HG02610 (cell line): ENCODE data around the gene CLRN2.
"Not testable (repeated sequence)": the region's sequence is repeated elsewhere in the genome, so short reads cannot be mapped to it uniquely, and the experiment has no call there.

ENCODE experiments used
- ATAC-seq: cut with Tn5 transposase; IDR thresholded peaks from one replicate; pipeline ENCODE4 v1.9.1; 2021; ENCODE audit warnings: mild to moderate bottlenecking, moderate library complexity; ENCODE audit not compliant: unreplicated experiment

Gene CLRN2

DNA sequence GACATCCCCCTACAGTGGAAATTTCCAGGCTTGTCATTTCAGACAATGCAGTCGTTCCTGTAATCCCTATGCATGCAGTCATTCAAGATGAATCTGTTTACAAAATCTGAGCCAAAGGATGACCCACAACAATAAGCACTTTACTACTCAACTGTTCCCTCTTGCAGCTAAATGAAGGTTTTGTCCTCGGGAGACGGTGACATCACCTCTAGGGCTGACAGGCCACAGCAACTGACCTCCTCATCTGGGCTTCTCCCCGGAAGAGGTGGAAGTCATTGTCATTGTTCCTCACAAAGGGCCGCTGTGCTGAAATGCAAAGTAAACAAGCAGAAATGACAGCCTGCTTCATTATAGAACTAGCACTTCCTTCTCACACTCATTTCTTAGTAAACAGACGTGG lies 29.2 kb downstream of the CLRN2 start:
- ATAC-seq: no peak

DNA sequence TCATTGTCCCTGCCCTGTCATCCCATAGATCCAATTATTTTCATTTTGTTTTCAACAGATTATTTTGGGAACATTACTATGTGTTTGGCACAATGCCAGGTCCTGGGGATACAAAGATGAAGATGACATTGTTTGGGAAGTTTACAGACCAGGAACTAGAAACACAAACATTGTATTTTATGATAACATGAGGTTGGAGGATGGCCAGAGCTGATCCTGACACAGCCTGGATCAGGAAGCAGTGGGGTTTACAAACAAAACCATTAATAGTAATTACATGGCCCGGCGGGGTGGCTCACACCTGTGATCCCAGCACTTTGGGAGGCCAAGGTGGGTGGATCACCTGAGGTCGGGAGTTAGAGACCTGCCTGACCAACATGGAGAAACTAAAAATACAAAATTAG lies 29.9 kb downstream of the CLRN2 start:
- ATAC-seq: no peak

DNA sequence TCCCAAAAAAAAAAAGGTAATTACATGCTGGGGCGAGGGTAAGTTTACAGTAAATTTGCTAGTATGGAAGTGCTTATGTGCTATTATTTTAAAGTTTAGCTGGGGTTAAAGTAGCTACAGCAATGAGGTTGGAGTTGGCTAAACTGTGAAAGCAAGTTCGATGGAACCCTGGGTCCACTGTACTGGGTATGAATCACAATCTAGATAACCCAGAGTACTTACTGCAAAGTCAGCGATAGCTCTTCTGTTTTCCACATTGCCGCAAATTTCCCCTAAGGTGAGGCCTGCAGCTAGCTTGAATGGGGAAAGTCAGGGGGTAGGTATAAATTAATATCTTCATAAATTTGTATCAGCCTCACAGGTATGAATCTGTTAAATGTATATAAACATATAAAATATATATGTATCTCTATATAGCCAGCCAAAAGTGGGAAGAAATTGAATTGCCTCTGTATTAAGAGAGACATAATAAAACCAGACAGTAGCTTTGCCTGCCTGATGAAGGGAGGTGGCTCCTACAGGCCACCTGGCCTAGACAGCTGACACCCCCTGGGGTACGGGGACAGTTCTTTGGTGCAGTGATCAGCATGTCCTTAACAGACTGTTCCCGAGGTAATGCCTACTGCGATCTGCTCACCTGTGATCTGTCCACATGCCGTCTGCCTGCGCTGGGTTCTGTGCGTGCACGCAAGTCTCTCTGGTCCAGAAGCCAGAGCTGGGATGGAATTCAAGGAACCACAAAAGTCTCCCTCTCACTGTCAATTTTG lies 30.6 kb downstream of the CLRN2 start:
- ATAC-seq: no peak

DNA sequence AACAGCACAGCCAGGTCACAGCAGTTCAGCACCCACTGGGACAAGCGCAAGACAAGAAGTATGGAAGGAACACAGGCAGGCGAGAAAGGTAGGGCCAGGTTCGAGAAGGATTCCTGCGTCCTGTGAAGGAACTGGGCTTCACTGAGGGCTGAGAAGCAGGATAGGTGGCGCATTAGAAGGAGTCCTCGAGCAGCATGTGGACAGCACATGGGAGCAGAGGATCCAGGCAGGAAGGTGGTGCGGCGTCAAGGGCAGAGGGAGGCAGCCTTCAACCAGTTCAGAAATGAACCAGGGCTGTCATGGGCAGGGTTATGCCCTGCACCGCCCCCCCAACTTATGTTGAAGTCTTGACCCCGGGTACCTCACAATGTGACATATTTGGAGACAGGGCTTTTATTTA lies 31.3 kb downstream of the CLRN2 start:
- ATAC-seq: no peak

DNA sequence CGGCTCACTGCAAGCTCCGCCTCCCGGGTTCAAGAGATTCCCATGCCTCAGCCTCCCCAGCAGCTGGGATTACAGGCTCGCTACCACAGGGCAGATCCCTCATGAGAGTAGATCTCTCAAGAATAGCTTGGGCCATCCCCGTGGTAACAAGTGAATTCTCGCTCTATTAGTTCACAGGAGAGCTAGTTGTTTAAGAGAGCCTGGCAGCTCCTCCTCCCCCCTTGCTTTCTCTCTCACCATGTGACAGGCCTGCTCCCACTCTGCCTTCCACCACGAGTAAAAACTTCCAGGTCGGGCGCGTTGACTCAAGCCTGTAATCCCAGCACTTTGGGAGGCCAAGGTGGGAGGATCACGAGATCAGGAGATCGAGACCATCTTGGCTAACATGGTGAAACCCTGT lies 31.7 kb downstream of the CLRN2 start:
- no peak for ATAC-seq

DNA sequence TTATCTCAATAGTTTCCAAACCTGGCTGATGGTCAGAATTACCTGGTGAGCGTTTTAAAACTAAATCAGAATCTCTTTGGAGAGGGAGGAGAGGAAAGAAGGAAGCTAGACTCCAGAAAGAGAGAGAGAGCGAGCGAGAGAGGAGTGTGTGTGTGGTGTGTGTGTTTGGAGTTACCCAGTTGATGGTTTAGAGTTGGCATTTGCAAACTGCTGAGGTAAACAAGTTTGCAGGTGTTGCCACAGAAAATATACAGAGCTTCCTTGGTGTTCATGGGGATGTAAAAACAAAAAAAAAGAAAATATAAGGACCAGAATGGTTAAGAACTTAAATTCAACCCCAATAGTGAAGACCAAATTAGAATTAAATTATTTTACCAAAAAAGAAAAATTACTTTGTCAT lies 35.6 kb downstream of the CLRN2 start:
- no peak for ATAC-seq

DNA sequence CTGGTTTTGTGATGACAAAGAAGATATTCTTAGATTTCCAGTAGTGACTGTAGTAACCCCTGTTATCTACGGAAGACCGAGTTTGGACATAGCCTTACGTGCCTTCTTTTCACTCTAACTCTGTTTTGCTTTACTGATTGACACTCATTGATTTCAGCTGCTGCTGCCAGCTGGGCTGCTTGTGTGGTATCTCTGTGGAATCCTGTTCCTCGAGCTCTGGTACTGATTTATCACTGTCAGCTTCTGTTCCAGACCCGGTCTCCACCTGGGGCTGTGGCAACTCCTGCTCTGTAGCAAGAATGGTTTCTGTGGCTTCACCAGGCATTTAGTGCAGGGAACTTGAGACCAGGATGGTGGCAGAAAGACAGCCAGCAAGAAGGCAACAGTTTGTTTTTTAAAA lies 37.5 kb downstream of the CLRN2 start:
- ATAC-seq: no peak

DNA sequence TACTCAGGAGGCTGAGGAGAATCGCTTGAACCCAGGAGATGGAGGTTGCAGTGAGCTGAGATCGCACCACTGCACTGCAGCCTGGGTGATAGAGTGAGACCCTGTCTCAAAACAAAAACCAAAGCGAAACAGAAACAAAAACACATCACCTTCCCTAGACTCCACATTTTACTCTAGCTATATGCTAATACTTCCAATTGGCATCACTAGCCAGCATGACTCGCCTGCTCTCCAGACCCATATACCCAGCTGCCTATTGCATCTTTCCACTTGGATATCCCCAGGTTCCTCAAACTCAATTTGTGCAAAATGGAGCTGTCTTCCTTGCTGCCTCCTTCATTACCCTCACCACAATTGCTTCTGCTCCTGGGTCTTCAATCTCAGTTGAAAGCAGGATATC lies 39.6 kb downstream of the CLRN2 start:
- no peak for ATAC-seq

DNA sequence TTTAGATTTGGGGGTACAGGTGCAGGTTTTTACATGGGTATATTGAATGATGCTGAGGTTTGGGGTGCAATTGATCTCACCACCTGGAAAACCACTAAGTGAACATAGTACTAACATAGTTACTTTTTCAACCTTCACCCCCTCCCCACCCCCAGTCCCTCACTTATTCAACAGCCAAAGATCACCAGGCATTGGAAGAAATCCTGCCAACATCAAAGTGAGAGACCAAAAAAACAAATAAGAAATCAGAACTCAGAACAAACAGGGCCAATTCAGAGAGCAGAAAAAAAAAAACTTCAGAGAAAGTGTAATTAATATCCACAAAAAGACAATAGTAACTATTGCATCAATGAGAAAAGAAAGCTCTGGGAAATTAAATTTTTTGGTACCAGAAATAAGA lies 41.5 kb downstream of the CLRN2 start:
- no peak for ATAC-seq

DNA sequence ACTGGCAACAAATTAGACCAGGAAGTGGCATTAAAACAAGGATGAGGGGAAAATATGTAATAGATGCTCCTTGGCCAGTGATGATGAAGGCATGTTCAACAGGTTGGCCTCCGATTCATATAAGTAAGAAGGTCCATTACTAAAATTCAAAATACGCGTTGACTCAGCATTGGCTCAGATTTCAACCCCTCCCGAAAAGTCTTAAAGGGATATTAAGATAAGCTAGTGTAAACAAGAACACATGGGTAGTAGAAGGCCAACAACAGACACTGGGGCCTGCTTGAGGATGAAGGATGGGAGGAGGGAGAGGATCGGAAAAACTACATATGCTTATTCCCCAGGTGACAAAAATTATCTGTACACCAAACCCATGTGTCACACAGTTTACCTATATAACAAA lies 42.9 kb downstream of the CLRN2 start:
- ATAC-seq: no peak

DNA sequence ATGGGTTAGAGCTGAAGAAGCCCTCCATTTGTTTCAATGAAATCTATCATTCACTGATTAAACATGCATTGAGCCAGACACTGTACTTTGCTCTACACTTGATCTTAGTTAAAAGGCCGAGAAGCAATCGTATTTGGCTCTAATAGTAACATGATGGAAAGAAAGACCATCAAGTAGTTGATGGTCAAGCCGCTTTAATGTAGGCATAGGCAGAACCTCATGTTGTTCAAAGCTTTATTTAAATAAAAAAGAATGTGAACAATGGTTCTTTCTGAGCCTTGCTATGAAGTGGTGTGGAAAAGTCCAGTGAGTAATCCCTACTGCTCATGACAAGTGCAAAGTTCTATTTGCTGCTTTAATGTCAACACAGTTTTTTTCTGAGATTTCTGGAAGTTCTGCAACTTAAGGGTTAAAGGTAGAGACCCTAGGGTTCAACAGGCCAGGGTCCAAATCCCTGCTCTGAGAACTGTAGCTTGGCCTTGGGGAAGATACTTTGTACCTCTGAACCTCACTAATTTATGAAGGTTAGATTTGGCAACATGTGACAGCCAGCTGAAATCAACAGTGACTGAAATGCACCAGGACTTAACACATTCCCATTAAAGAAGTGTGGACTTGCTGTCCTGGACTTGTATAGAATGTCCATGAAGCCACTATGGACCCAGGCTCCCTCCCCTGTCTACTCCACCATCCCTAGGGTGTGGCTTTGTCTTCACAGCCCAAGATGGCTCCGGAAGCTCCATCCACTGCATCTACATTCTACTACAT lies 44.2 kb downstream of the CLRN2 start:
- ATAC-seq: no peak

DNA sequence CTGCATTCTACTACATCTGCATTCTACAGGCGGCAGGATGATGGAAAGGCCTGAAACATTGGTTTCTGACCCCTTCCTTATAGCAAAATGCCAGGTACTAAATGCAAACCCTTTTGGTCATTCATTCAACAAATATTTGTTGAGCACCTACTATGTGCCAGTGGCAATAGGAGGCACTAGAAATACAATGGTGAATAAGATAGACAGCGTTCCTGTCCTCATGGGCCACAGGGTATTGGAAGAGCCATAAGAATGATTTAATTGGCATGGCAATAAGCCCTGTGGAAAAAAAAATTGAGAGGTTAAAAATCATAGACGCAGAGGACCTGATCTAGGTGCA lies 44.7 kb downstream of the CLRN2 start:
- ATAC-seq: no peak

DNA sequence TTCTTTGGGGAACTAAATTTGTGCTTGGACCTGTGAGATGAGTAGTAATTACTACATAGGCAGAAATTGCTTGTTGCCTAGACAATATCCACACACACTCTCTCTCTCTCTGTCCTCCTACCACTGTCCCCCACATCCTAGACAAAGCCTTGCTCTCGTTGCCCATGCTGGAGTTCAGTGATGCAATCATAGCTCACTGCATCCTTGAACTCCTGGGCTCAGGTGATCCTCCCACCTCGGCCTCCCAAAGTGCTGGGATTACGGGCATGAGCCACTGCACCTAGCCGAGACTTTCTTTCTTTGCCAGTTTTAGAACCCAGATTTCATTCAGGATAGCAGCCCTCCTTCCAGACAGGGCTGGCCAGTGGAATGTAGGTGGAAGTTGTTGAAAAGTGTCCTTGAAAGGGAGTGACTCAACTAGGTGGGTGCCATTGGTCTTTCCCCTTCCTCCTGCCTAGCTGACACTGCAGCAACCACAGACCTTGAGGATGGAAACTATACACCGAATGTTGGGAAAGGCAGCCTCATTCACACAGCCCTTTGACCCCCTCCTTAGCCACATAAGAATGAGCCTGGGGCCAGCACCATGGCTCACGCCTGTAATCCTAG lies 45.2 kb downstream of the CLRN2 start:
- no peak for ATAC-seq

DNA sequence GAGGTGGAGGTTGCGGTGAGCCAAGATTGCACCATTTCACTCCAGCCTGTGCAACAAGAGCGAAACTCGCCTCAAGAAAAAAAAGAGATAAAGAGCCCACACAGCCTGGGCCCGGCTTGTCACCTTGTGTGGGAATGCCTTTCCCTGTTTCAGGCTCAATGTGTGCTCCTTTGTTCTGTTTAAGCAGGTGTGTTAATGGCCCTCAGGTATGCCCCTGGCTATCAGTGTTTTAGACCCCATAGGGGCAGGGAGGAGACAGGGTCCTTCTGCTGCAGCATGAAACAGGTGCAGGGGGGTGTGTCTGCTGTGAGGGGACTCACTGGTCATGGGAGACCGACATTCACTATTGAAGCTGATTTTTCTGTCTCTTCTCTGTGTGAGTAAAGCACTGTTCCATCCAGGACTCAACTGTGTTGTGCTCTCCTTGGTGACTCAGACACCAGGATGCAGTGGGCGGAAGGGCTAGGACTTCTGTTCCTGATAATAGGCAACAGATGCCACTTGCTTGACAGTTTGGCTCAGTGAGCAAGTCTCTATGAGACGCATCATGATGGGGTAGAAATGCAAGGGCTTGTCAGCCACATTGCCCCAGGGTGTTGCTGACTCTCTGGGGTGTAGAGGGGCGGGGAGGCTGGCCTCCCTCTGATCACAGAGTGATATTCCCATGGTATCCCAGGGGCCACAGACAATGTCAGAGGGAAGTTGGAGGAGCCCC lies 46.4 kb downstream of the CLRN2 start:
- ATAC-seq: no peak

DNA sequence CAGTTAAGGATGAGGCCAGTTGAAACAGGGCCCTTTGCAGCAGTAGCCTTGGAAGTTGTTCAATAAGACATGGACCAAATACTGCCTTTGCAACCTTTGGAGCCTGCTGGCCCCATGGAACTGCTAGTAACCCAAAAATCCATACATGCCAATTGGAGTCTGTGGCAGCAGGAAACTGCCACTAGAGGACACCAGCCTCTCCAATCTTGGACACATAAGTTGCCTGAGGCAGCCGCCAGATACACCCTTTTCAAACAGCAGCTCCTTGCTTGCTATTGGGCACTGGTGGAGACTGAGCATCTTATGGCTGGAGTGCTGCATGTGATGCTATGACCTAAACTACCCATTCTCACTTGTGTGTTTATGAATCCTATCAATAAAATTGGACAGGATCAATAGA lies 47.2 kb downstream of the CLRN2 start:
- ATAC-seq: no peak

DNA sequence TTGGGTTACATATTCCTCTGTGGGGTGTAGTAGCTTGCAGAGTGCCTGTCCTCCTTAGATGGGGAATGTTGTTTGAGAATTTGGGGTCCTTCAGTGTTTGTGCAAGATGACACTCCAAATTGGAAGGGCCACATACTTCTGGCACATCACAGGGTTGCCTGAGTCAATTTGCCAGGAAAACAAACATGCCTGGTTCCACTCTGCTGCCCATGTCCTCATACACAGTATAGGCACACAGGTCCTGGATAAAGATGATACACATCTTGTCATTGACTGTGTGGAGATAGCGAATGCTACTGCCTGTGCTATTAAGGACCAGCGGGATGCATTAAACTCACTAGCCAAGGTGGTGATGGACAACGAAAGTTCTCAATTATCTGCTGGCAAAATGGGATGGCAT lies 50.9 kb downstream of the CLRN2 start:
- no peak for ATAC-seq

DNA sequence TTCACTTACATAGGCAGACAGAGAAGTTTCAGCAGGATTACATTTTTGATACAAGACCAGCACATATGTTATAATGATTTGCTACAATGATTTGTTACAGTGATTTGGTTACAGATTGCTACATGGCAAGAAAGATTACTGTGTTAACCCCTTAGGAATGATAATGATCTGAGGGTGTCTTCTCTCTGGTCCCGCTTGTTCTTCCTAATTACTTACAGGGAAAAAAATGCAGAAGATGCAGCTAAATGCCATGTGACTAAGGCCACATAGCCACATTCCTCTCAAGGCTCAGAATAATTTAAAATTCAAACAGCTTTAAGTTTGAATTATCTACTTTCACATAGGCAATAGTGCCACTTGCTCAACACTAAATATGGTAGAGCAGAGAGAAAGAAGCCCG lies 52.3 kb downstream of the CLRN2 start:
- ATAC-seq: no peak

DNA sequence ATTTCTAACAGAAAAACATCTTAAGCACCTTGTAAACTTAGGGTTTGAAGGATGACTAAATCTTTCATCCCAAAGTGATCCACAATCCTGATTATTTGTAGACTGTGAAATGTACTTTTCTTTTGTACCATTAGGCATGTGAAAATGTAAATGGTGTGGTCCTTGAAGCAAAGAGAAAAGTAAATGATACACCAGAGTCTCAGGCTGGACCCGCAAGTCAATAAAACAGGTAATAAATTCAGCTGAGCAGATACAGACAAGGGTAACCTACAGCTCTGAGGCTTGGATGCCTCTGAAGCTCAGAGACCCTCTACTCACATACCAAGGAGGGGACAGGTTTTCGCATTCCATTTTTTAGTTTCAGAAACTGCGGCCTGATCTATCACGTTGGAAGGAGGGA lies 59.2 kb downstream of the CLRN2 start:
- no peak for ATAC-seq

DNA sequence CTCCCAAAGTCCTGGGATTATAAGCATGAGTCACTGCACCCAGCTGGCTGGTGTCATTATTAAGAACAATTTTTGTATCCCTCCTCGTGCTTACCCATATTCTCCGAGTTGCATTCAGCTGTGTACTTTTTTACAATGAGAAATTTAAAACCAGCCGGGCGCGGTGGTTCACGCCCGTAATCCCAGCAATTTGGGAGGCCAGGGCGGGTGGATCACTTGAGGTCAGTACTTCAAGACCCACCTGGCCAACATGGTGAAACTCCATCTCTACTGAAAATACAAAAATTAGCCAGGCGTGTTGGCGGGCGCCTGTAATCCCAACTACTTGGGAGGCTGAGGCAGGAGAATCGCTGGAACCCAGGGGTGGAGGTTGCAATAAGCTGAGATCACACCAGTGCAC lies 60.2 kb downstream of the CLRN2 start:
- ATAC-seq: not testable (repeated sequence)
